Lung (tissue), 12 donors: ENCODE measurements around the gene SH3RF2. TPM values are rescaled to one million over a fixed set of nuclear protein-coding genes. Genes with fewer than 3 reads are reported as not detected.

ENCODE experiments used
- ATAC-seq: fragments of 200-7000 bp; cut with Tn5 transposase; one replicate; pipeline ENCODE4 v1.9.1; 2020; ENCODE audit warnings: moderate number of reproducible peaks; ENCODE audit not compliant: insufficient read depth, low FRiP score
- DNase-seq, 3 donors: peaks; one replicate each; pipeline ENCODE4 v3.0.0-alpha.2; 2013 to 2017
- H3K27ac ChIP-seq, 2 donors: one replicate each; pipeline ENCODE4 v1.5.1; 2013; ENCODE audit warnings: mild to moderate bottlenecking in 2 of 2, moderate library complexity in 2 of 2, control low read depth in 1 of 2, inconsistent platforms in 1 of 2, low read depth in 1 of 2, low read length in 1 of 2
- H3K27me3 ChIP-seq, 3 donors: one replicate each; pipeline ENCODE4 v1.5.1; 2013; ENCODE audit warnings: low read length in 2 of 3; ENCODE audit not compliant: control insufficient read depth in 3 of 3, insufficient read depth in 3 of 3
- H3K36me3 ChIP-seq, 4 donors: one replicate each; pipeline ENCODE4 v1.5.1; 2013; ENCODE audit warnings: low read length in 4 of 4, mild to moderate bottlenecking in 1 of 4, moderate library complexity in 1 of 4; ENCODE audit not compliant: control insufficient read depth in 4 of 4, insufficient read depth in 4 of 4
- H3K4me1 ChIP-seq, 5 donors: one replicate each; pipeline ENCODE4 v1.5.1; 2013; ENCODE audit warnings: low read length in 5 of 5, mild to moderate bottlenecking in 2 of 5, moderate library complexity in 1 of 5; ENCODE audit not compliant: control insufficient read depth in 5 of 5, insufficient read depth in 5 of 5
- H3K4me3 ChIP-seq: one replicate; pipeline ENCODE4 v1.5.1; 2013; ENCODE audit warnings: mild to moderate bottlenecking, control low read depth, moderate library complexity
- H3K9ac ChIP-seq, 2 donors: one replicate each; pipeline ENCODE4 v1.5.1; 2013; ENCODE audit warnings: low read length in 2 of 2, control low read depth in 1 of 2; ENCODE audit not compliant: insufficient read depth in 1 of 2
- H3K9me3 ChIP-seq, 4 donors: one replicate each; pipeline ENCODE4 v1.5.1; 2013; ENCODE audit warnings: low read length in 3 of 4, mild to moderate bottlenecking in 1 of 4, moderate library complexity in 1 of 4; ENCODE audit not compliant: control insufficient read depth in 4 of 4, insufficient read depth in 3 of 4
- CTCF ChIP-seq: IDR thresholded peaks from 2 replicates; pipeline ENCODE4 v1.5.1; 2012; ENCODE audit warnings: mild to moderate bottlenecking; ENCODE audit errors: control extremely low read depth, extremely low read depth
- WGBS, 2 donors: extraction: QIAGEN DNeasy Blood & Tissue Kit; methylation state at CpG; one replicate each; pipeline ENCODE4 v1.1.7; 2013; 5-methylcytosine and 5-hydroxymethylcytosine counted together
- polyA plus RNA-seq, 2 donors: library from polyadenylated mRNA; stranded (reverse); fragments of 200-250 nt; gene quantifications; one replicate each; pipeline ENCODE4 v1.2.1, GENCODE V29; 2013
- total RNA-seq, 2 donors: library from RNA; depleted of rRNA in 1 of 2; stranded (reverse); fragments of >200 nt in 1 of 2; gene quantifications; one replicate each; pipeline ENCODE4 v1.2.1, GENCODE V29; 2014 to 2021
- donor health status: control.
- donor health status: control.
- donor health status: Bipolar disorder and iron deficiency.
- donor health status: healthy.
- donor health status: DM: yes; HTN: yes; CAD: no.

SH3RF2 gene
- total and polyA plus RNA-seq, 4 donors = 1.3 to 14.3 (median 5.0) TPM

DNA sequence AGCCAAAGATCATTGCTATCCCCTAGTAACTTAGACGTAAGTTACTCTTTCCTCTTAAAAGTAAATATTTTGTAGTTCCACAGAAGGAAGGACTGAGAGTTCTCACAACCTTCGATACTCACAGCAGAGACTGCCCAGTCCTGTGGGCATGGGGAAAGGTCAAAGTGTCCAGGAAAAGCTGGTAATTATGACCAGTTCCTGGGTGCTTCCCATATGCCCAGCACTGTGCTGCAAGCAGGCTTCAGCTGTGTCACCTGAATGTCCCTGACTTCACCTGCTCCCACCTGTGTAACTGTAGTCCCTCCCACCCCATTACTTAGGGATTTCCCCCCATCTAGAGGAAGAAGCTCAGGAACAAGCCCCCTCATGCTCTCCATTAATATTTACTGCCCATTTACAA, 18.0 kb upstream of the SH3RF2 start:
- no peak for ATAC-seq
- 82 to 83% methylated on average over 2 of the region's 2 CpGs for WGBS, 2 donors
- Histone ChIP-seq H3K27me3 (peaks cover 0 to 2% (median 2%) of the 10 kb centered on the region in 3 donors), H3K36me3 (no peaks in the 10 kb centered on the region), H3K9me3 (no peaks in the 10 kb centered on the region), H3K27ac (no peak overlapping the region), H3K9ac (no peak overlapping the region), H3K4me3 (no peak overlapping the region), H3K4me1 (no peaks in the 10 kb centered on the region)
- no peak for TF ChIP-seq CTCF
- no peak for DNase-seq

- TF ChIP-seq CTCF = no peak
- Histone ChIP-seq H3K9me3 (no peaks in the 10 kb centered on the region), H3K4me1 (no peaks in the 10 kb centered on the region), H3K27me3 (peaks cover 0 to 2% (median 2%) of the 10 kb centered on the region in 3 donors), H3K27ac (no peak overlapping the region), H3K4me3 (no peak overlapping the region), H3K36me3 (no peaks in the 10 kb centered on the region), H3K9ac (no peak overlapping the region)
- DNase-seq (no peak), ATAC-seq (no peak)
- 86 to 89% methylated on average over 6 of the region's 6 CpGs for WGBS, 2 donors
Measured at GRCh38 chr5:145919413-145919812, 17.0 kb upstream of the SH3RF2 start.

- whole genome bisulfite sequencing, 2 donors = 73 to 79% methylated on average over 1 of the region's 1 CpG
- ATAC-seq = no peak
Measured at GRCh38 chr5:145920542-145921210, 15.7 kb upstream of the SH3RF2 start.

More at GRCh38 chr5:145920542-145921210, 15.7 kb upstream of the SH3RF2 start:
- Histone ChIP-seq H3K4me1 (peaks cover 0 to 8% (median 0%) of the 10 kb centered on the region in 5 donors), H3K27ac (no peak overlapping the region), H3K27me3 (peaks cover 0 to 2% (median 2%) of the 10 kb centered on the region in 3 donors), H3K9me3 (no peaks in the 10 kb centered on the region), H3K9ac (no peak overlapping the region), H3K36me3 (no peaks in the 10 kb centered on the region), H3K4me3 (no peak overlapping the region)
- no peak for TF ChIP-seq CTCF
- DNase-seq = no peak
